CD4-positive, alpha-beta T cell treated with Interferon gamma for 1 hour (primary cell): Measurements from ENCODE around the gene SLC5A10.
"Not testable (repeated sequence)": the region's sequence is repeated elsewhere in the genome, so short reads cannot be mapped to it uniquely, and the experiment has no call there.

Experiments
- DNase-seq: peaks from one replicate; pipeline ENCODE4 v3.0.0-alpha.2; 2020

SLC5A10 gene

DNA sequence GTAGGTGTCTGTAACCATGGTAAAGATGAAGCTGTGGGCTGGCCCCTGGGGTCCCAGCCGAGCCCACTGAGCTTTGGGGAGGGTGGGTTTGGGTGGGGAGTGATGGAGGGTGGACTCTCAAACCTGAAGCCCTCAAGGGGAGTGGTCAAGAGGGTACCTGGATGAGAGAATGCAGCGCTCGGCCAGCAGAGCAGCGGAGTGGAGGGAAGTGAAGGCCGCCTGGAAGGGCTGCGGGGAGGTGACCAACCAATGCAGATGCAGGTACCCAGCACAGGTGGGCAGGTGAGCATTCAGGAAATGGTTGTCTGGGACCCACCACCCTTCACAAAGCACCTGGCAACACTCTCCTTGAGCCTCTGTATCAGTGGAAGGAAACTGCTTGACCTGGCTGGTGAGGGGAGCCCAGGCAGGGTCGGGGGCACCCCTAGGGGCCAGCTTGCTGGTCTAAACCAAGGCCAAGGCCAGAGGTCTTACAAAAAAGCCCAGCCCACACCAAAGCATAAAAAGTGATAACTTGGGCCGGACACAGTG is 3.4 kb upstream of the SLC5A10 start:
- DNase-seq, result no peak

- DNase-seq, result no peak
Measured at GRCh38 chr17:18949566-18949965, 2.4 kb upstream of the SLC5A10 start.

DNA sequence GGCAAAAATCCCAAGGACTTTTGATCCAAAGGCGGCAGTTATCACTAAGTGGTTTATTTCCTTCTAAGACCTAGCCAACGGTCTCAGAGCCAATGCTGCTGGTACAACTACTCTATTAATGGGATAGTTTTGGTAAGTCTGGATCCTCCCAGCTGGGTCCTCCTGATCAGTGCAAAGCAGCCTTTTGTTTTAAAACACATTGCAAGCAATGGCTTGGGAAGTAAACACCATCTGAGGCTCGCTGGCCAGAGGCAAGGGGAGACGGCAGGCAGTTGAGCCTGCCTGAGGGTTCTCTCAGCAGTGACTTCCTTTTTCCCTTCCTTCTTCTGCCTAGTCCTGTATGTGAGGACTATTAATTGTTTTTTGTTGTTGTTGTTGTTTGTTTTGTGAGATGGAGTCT is 1.6 kb upstream of the SLC5A10 start:
- no peak for DNase-seq

- no peak for DNase-seq
Measured at GRCh38 chr17:18950944-18951905, 740 bp upstream of the SLC5A10 start.

- no peak for DNase-seq
Measured at GRCh38 chr17:18953231-18953728, 1.3 kb downstream of the SLC5A10 start.

- no peak for DNase-seq
Measured at GRCh38 chr17:18954321-18954720, 2.4 kb downstream of the SLC5A10 start.

DNA sequence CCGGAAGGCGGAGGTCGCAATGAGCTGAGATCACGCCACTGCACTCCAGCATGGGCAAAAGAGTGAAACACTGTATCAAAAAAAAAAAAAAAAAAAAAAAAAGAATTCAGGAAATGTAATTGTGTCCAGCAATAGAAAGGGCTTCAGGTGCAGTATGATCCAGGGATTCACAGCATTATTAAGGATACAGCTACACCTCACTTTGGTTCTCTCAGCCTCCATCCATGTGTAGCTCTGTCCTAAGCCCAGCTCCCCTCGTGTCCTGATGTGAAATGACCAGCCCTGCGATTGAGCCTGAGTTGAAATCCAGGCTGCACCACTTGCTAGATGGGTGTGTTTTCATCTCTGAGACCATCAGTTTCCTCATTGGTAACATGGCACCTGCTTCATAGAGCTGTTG is 3.0 kb downstream of the SLC5A10 start:
- no peak for DNase-seq

DNA sequence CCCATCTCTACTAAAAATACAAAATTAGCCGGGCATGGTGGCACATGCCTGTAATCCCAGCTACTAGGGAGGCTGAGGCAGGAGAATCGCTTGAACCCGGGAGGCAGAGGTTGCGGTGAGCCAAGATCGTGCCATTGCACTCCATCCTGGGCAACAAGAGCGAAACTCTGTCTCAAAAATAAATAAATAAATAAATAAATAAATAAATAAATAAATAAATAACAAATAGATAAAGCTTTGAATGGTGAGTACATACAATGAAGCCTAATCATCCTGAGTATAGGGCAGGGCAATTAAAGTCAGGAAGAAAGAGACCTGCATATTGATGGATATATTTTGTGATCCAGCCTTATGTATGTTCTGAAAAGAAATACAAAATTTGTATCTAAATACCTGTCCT is 4.1 kb downstream of the SLC5A10 start:
- not testable (repeated sequence) for DNase-seq

DNA sequence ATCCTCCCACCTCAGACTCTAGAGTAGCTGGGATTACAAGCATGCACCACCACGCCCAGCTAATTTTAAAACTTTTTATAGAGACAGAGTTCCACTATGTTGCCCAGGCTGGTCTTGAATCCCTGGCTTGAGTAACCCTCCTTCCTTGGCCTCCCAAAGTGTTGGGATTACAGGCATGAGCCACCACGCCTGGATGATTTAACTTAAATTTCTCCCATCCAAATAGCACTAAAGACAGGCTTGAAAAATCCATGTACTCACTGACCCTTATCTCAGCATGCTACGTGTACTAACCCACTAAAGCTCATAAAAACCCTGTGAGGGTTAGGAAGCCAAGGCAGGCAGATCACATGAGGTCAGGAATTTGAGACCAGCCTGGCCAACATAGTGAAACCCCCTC is 4.6 kb downstream of the SLC5A10 start:
- no peak for DNase-seq

- DNase-seq, result no peak
Measured at GRCh38 chr17:18957831-18958230, 5.9 kb downstream of the SLC5A10 start.

GRCh38 chr17:18958611-18959010 is 6.6 kb downstream of the SLC5A10 start:
- DNase-seq, result no peak

DNA sequence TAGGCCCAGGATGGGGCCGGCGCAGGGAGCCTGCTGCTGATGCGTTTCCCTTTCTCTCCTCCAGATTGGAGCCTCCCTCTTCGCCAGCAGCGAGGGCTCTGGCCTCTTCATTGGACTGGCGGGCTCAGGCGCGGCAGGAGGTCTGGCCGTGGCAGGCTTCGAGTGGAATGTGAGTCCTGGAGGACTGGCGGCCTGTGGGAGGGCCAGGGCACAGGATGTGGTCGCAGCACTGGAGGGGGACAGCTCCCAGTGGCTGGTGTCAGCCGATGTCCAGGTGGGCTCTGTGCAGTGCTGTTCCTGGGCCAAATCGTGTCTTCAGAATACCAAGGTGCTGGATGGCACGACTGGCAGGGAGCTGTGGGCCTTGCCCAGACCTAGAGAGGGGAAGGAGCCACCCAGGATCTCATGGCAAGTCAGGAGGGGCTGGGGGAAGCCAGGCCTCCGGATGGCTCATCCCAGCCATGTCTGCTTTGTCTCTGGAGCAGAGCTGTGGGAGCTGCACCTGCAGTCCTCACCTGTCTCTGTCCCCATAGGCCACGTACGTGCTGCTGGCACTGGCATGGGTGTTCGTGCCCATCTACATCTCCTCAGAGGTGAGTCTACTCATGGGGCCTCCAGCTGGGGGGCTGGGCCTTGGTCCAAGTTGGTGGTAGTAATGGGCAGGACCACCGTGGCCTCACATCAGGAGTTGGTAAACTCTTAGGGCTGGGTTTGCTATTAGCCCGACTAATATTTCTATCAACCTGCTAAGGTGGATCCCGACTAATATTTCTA is 7.3 kb downstream of the SLC5A10 start:
- no peak for DNase-seq

DNA sequence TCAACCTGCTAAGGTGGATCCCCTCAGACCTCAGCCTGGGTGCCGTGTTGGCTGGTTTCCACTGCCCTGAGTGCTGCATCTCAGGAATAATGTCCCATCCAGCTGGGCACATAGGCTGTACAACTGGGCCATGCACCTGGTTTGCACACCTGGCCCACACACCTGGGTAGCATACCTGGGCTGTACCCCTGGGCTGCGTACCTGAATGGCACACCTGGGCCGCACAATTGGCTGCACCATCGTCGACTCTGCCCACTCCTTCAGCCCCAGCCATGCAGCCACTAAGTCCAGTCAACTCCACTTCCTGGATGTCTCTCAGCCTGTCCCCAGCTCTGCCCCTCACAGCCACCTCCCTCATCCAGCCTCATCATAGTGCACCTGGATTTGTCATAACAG is 7.9 kb downstream of the SLC5A10 start:
- DNase-seq, result no peak

DNA sequence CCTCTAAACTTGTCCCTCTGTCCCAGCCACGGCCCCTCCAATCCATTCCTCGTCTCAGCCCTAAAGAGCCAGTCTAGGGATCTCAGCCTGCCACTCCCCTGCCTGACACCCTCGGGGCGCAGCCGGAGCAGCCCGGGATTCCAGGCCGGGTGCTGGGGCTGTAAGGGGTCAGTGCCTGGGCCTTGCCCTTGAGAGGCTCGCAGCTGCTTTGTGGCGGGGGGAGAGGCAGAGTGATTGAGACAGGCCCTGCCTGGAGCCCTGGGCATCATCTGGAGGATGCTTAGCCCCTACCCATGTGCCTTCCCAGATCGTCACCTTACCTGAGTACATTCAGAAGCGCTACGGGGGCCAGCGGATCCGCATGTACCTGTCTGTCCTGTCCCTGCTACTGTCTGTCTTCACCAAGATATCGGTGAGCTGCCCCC is 8.3 kb downstream of the SLC5A10 start:
- no peak for DNase-seq

- peak; percentile 69 for DNase-seq
Measured at GRCh38 chr17:18960803-18961511, 9.0 kb downstream of the SLC5A10 start.

- DNase-seq, result no peak
Measured at GRCh38 chr17:18961634-18962493, 9.9 kb downstream of the SLC5A10 start.

- DNase-seq, result no peak
Measured at GRCh38 chr17:18962494-18962815, 10.5 kb downstream of the SLC5A10 start.

- no peak for DNase-seq
Measured at GRCh38 chr17:18963126-18964017, 11.4 kb downstream of the SLC5A10 start.

DNA sequence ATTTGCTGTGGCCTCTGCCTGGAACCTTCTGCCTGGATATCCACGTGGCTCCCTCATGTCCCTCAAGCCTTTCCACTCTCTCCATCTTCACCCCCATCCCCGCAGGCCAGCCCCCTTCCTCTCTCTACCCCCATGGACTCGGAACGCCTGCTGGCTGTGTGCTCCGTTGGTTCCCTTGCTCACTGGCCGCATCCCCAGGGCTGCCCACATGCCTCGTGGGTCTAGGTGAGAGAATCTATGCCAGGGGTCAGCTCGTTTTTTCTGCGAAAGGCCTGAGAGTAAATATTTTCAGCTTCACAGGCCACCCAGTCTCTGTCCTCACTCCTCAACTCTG is 12.0 kb downstream of the SLC5A10 start:
- no peak for DNase-seq

DNA sequence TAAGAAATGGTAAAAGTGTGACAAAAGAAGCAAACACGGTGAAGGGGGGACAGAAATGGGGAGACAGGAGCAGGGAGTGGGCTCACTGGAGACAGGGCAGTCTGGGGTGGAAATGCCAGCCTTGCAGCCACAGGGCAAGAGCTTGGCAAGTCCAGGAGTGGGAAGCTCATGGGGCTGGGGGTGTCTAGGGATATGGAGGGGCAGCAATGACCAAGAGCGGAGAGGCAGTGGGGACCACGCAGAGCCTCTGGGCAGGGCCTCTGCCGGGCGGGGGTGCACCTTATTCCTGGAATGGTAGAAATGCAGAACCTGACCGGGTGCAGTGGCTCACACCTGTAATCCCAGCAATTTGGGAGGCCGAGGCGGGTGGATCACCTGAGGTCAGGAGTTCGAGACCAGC is 12.6 kb downstream of the SLC5A10 start:
- no peak for DNase-seq
